H1 (cell line): ENCODE results near the gene AUH.

Source experiments
- EZH2 ChIP-seq: fragments of 200-600 bp; sonication (generic); IDR thresholded peaks from 2 replicates; pipeline ENCODE4 v1.7.1; 2012; ENCODE audit warnings: low read depth, mild to moderate bottlenecking, moderate library complexity, low read length, inconsistent platforms; ENCODE audit not compliant: severe bottlenecking
- GTF2F1 ChIP-seq: IDR thresholded peaks from 2 replicates; pipeline ENCODE4 v1.6.1; 2012; ENCODE audit warnings: low read depth, low read length, improper control_type of control experiment, borderline replicate concordance
- JUND ChIP-seq: IDR thresholded peaks from 2 replicates; pipeline ENCODE4 v1.6.1; 2011; ENCODE audit warnings: mild to moderate bottlenecking, improper control_type of control experiment, low read length
- NRF1 ChIP-seq: IDR thresholded peaks from 2 replicates; pipeline ENCODE4 v1.6.1; 2011; ENCODE audit warnings: mild to moderate bottlenecking, low read depth, low read length, improper control_type of control experiment
- POLR2A ChIP-seq, 2 experiments: IDR thresholded peaks; 1 replicate in 1 of 2; 2 replicates in 1 of 2; pipeline ENCODE4 v1.6.1; 2011; ENCODE audit warnings: low read depth in 2 of 2, low read length in 2 of 2, mild to moderate bottlenecking in 2 of 2; ENCODE audit errors: control extremely low read depth in 1 of 2
- POLR2AphosphoS5 ChIP-seq: IDR thresholded peaks from 2 replicates; pipeline ENCODE4 v1.6.1; 2011; ENCODE audit warnings: low read depth, low read length
- TAF1 ChIP-seq: IDR thresholded peaks from 2 replicates; pipeline ENCODE4 v1.6.1; 2011; ENCODE audit warnings: mild to moderate bottlenecking, low read depth, low read length
- TCF12 ChIP-seq: IDR thresholded peaks from 2 replicates; pipeline ENCODE4 v1.6.1; 2011; ENCODE audit warnings: low read depth, mild to moderate bottlenecking, low read length
- YY1 ChIP-seq: IDR thresholded peaks from 2 replicates; pipeline ENCODE4 v1.6.1; 2011; ENCODE audit warnings: low read depth, mild to moderate bottlenecking, low read length
- TF ChIP-seq, protein P1 (sequence below), 3 experiments: IDR thresholded peaks; 1 replicate in 2 of 3; 2 replicates in 1 of 3; pipeline versions ENCODE4 v1.5.1 to v1.6.1; 2011; ENCODE audit warnings: low read length in 3 of 3, mild to moderate bottlenecking in 3 of 3, inconsistent platforms in 2 of 3, low read depth in 1 of 3, moderate library complexity in 1 of 3; ENCODE audit not compliant: insufficient read depth in 1 of 3; ENCODE audit errors: control extremely low read depth in 1 of 3
- TF ChIP-seq, protein P2 (sequence below): IDR thresholded peaks from 2 replicates; pipeline ENCODE4 v1.6.1; 2012; ENCODE audit warnings: inconsistent platforms

DNA sequence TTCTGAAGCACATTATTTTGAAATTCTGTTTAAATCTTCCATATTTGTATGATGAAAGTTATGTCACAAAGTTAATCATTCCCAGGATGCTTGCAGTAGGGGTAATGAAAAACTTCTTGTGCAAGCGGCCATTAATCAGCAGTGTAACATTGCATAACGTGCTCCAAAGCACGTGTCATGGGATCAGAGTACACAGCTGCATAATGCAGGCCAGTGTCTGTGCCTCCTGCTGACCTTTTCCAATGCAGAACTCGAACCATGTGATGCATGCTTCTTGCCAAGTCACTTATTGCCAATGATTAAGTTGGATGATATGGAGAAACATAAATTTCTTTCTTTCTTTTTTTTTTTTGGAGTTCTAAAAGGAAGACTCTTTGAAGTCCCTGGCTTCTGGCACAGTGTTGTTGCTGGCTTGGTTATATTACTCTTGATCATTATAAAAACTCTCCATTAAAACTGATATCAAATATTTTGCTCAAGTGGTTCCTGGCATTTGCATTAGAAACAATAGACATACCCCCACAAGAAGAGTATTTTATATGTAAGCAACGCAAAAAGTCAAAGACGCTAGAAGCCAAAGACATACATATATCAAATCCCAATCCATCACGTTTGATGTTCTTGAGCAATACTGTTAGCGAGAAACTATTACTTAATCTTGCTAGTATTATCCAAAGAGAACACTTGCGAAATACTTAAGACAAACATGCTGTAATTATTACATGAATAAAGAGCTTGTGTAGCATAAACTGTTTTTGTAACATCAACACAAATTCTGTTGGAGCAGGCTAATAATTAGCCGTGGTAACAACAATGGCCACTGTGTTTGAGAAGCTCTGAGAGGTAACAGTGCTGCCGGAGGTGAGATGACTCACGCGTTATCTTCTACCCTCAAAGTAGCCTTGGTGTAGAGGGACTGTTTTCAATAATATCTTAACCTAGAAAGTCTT, 164.2 kb downstream of the AUH start:
- TF ChIP-seq, protein P1, sequence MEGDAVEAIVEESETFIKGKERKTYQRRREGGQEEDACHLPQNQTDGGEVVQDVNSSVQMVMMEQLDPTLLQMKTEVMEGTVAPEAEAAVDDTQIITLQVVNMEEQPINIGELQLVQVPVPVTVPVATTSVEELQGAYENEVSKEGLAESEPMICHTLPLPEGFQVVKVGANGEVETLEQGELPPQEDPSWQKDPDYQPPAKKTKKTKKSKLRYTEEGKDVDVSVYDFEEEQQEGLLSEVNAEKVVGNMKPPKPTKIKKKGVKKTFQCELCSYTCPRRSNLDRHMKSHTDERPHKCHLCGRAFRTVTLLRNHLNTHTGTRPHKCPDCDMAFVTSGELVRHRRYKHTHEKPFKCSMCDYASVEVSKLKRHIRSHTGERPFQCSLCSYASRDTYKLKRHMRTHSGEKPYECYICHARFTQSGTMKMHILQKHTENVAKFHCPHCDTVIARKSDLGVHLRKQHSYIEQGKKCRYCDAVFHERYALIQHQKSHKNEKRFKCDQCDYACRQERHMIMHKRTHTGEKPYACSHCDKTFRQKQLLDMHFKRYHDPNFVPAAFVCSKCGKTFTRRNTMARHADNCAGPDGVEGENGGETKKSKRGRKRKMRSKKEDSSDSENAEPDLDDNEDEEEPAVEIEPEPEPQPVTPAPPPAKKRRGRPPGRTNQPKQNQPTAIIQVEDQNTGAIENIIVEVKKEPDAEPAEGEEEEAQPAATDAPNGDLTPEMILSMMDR (IDR thresholded peaks at IDR 0.05; ENCODE audit: control extremely low read depth in 1 of 3, insufficient read depth in 1 of 3, low read depth in 1 of 3, low read length in 3 of 3) = no peak
- TF ChIP-seq POLR2AphosphoS5 (no peak), TCF12 (no peak), NRF1 (no peak), YY1 (no peak), EZH2 (no peak), GTF2F1 (no peak), TAF1 (no peak), POLR2A (IDR thresholded peaks at IDR 0.05; ENCODE audit: control extremely low read depth in 1 of 2, low read depth in 2 of 2, low read length in 2 of 2) (no peak), JUND (no peak)
- TF ChIP-seq, protein P2, sequence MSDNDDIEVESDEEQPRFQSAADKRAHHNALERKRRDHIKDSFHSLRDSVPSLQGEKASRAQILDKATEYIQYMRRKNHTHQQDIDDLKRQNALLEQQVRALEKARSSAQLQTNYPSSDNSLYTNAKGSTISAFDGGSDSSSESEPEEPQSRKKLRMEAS = no peak
